Suprapubic skin (tissue), 4 donors: Measurements from ENCODE around the gene AP2M1.

Source experiments
- EP300 ChIP-seq: sonication (generic); formaldehyde crosslinking; IDR thresholded peaks from one replicate; pipeline ENCODE4 v1.6.1; 2017; ENCODE audit warnings: antibody characterized with exemption
- POLR2A ChIP-seq, 2 donors: fragments of 450-650 bp; IDR thresholded peaks; one replicate each; pipeline ENCODE4 v1.6.1; 2017; ENCODE audit warnings: antibody characterized with exemption in 2 of 2, mild to moderate bottlenecking in 2 of 2, moderate library complexity in 2 of 2
- POLR2AphosphoS5 ChIP-seq, 3 donors: sonication (generic); formaldehyde crosslinking; IDR thresholded peaks; one replicate each; pipeline ENCODE4 v1.6.1; 2017; ENCODE audit warnings: antibody characterized with exemption in 3 of 3
- TF ChIP-seq, protein P1 (sequence below), 2 donors: fragments of 200-600 bp in 1 of 2; fragments of 450-650 bp in 1 of 2; sonication (generic) in 1 of 2; IDR thresholded peaks; one replicate each; pipeline ENCODE4 v1.5.1; 2016 to 2019; ENCODE audit warnings: antibody characterized with exemption in 2 of 2, mild to moderate bottlenecking in 1 of 2, moderate library complexity in 1 of 2

DNA sequence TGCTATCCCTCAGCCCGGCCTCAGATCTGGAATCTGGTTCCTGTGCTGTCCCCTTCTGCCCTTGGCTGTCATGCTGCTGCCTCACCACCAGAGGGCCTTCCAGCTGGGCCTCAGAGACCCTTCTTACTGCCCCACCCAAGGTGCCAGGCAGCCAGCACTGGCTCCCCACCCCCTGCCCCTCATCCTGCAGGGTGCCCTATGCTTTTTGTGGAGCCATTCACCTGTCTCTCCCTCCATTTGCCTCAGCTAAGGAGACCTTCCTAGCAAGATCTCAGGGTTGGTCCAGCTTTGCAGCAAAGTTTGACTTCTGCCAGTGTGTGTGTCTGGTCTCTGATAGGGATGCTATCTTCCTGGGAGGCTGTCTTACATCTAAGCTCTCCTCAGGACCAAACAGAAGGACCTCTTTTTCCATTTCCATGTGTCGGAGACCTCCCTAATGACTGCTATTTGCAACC lies 52.9 kb downstream of the AP2M1 start:
- TF ChIP-seq, protein P1, sequence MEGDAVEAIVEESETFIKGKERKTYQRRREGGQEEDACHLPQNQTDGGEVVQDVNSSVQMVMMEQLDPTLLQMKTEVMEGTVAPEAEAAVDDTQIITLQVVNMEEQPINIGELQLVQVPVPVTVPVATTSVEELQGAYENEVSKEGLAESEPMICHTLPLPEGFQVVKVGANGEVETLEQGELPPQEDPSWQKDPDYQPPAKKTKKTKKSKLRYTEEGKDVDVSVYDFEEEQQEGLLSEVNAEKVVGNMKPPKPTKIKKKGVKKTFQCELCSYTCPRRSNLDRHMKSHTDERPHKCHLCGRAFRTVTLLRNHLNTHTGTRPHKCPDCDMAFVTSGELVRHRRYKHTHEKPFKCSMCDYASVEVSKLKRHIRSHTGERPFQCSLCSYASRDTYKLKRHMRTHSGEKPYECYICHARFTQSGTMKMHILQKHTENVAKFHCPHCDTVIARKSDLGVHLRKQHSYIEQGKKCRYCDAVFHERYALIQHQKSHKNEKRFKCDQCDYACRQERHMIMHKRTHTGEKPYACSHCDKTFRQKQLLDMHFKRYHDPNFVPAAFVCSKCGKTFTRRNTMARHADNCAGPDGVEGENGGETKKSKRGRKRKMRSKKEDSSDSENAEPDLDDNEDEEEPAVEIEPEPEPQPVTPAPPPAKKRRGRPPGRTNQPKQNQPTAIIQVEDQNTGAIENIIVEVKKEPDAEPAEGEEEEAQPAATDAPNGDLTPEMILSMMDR (IDR thresholded peaks at IDR 0.05) = peak in 1 of 2 donors; percentile 85
- no peak for TF ChIP-seq EP300
- TF ChIP-seq POLR2AphosphoS5 (IDR thresholded peaks at IDR 0.05) = no peak
- TF ChIP-seq POLR2A (IDR thresholded peaks at IDR 0.05) = no peak
